Adrenal gland (tissue), 12 donors: ENCODE results near the gene BCAS3. TPM values are rescaled to one million over a fixed set of nuclear protein-coding genes. Genes with fewer than 3 reads are reported as not detected.

Experiments used
- DNase-seq, 7 donors: peaks; one replicate each; pipeline ENCODE4 v3.0.0-alpha.2; 2019 to 2020
- H3K27ac ChIP-seq, 5 donors: fragments of 200-600 bp; sonication (generic) in 4 of 5; 1 replicate in 3 of 5; 2 replicates in 2 of 5; pipeline versions ENCODE4 v1.5.1 to v1.8.0; 2016 to 2020; ENCODE audit warnings: mild to moderate bottlenecking in 1 of 5
- H3K27me3 ChIP-seq: fragments of 200-600 bp; 2 replicates; pipeline ENCODE4 v1.8.0; 2021
- H3K36me3 ChIP-seq, 2 donors: fragments of 200-600 bp; replicated peaks in 1 of 2; 1 replicate in 1 of 2; 2 replicates in 1 of 2; pipeline versions ENCODE4 v1.5.1 to v1.8.0; 2018 to 2022
- H3K4me1 ChIP-seq, 2 donors: fragments of 200-600 bp; replicated peaks in 1 of 2; 1 replicate in 1 of 2; 2 replicates in 1 of 2; pipeline versions ENCODE4 v1.5.1 to v1.8.0; 2018 to 2021
- H3K4me3 ChIP-seq, 4 donors: fragments of 200-600 bp; sonication (generic) in 3 of 4; one replicate each; pipeline ENCODE4 v1.5.1; 2016 to 2018
- H3K9me3 ChIP-seq, 3 donors: fragments of 200-600 bp; sonication (generic) in 1 of 3; replicated peaks in 1 of 3; 1 replicate in 2 of 3; 2 replicates in 1 of 3; pipeline versions ENCODE4 v1.5.1 to v1.8.0; 2016 to 2021
- CTCF ChIP-seq, 6 experiments: fragments of 450-650 bp in 4 of 6; fragments of 200-600 bp in 2 of 6; sonication (generic) in 1 of 6; IDR thresholded peaks; 1 replicate in 5 of 6; 2 replicates in 1 of 6; pipeline versions ENCODE4 v1.5.1 to v1.8.0; 2016 to 2021; ENCODE audit warnings: antibody characterized with exemption in 6 of 6, mild to moderate bottlenecking in 2 of 6, moderate library complexity in 1 of 6
- POLR2A ChIP-seq, 2 donors: fragments of 450-650 bp; IDR thresholded peaks; one replicate each; pipeline ENCODE4 v1.6.1; 2017; ENCODE audit warnings: antibody characterized with exemption in 2 of 2, mild to moderate bottlenecking in 2 of 2, moderate library complexity in 1 of 2
- WGBS, 4 donors: extraction: QIAGEN DNeasy Blood & Tissue Kit in 2 of 4; methylation state at CpG; one replicate each; pipeline versions ENCODE4 v1.1.5 to v1.1.7; 2013 to 2017; 5-methylcytosine and 5-hydroxymethylcytosine counted together
- intact Hi-C, 2 donors: fragments of 100-400 bp; cut with DNase I; formaldehyde crosslinking; loops; one replicate each; pipeline versions ENCODE4 v1.14.1 to v1.15.0; 2022 to 2023
- polyA plus RNA-seq, 3 donors: library from polyadenylated mRNA; stranded (reverse); fragments of 200-250 nt in 2 of 3; fragments of 350-450 nt in 1 of 3; fragmentation: Illumina TruSeq in 1 of 3; extraction: RNeasy Lipid Tissue Mini Kit (QIAGEN cat#74804) in 1 of 3; gene quantifications; one replicate each; pipeline ENCODE4 v1.2.3, GENCODE V29; 2013 to 2014
- total RNA-seq, 9 donors: library from RNA; depleted of rRNA in 4 of 9; stranded (reverse); fragments of >200 nt in 4 of 9; fragments of 120-200 nt in 1 of 9; fragmentation: NEBNext Ultra II Directional in 1 of 9; extraction: Animal tissue kit (Norgen Biotek cat#: 25700) in 1 of 9; gene quantifications; one replicate each; pipeline versions ENCODE4 v1.1.0 to v1.2.4, GENCODE V29; 2013 to 2023
- donor health status: healthy with polysubstance abuse.
- donor health status: Bipolar disorder and iron deficiency.
- donor health status: DM: yes; HTN: yes; CAD: no.
- donor health status: DM: no; HTN: no; CAD: no.
- donor health status: DM: no; HTN: no; CAD: no.
- donor health status: DM: yes; HTN: yes; CAD: no.

The BCAS3 gene
- total and polyA plus RNA-seq, 12 donors, result 9.4 to 105 (median 29.0) TPM

- no peak overlapping the region for H3K4me3 ChIP-seq
- H3K4me1 ChIP-seq, result peaks cover 0 to 7% of the 10 kb centered on the region in 2 donors
- no peaks in the 10 kb centered on the region for H3K27me3 ChIP-seq
- 90 to 95% (median 93%) methylated on average over 4 of the region's 4 CpGs for WGBS, 4 donors
- TF ChIP-seq CTCF (IDR thresholded peaks at IDR 0.05) (no peak), POLR2A (IDR thresholded peaks at IDR 0.05) (no peak)
- no peaks in the 10 kb centered on the region for H3K36me3 ChIP-seq
- peaks cover 0 to 5% (median 0%) of the 10 kb centered on the region in 3 donors for H3K9me3 ChIP-seq
- DNase-seq, result no peak
- H3K27ac ChIP-seq, result no peak overlapping the region
- intact Hi-C loops, result no loop called here
These were observed 409.4 kb downstream of the BCAS3 start for GRCh38 chr17:61087024-61087423.

GRCh38 chr17:61088556-61088955 lies 410.9 kb downstream of the BCAS3 start:
- intact Hi-C loops, result no loop called here
- no peak for TF ChIP-seq POLR2A (IDR thresholded peaks at IDR 0.05)
- no peak for TF ChIP-seq CTCF (IDR thresholded peaks at IDR 0.05)
- DNase-seq, result no peak
- H3K27me3 ChIP-seq, result no peaks in the 10 kb centered on the region
- H3K9me3 ChIP-seq, result peaks cover 0 to 11% (median 2%) of the 10 kb centered on the region in 3 donors
- no peaks in the 10 kb centered on the region for H3K36me3 ChIP-seq
- peak overlapping the region in 2 of 5 donors; percentile 14 to 74 for H3K27ac ChIP-seq
- H3K4me3 ChIP-seq, result peak overlapping the region in 1 of 4 donors; percentile 10
- peaks cover 0 to 7% of the 10 kb centered on the region in 2 donors for H3K4me1 ChIP-seq
- WGBS, 4 donors, result 41 to 66% (median 51%) methylated on average over 2 of the region's 2 CpGs

GRCh38 chr17:61091096-61091495 lies 413.4 kb downstream of the BCAS3 start:
- intact Hi-C loops, result no loop called here
- Histone ChIP-seq H3K27me3 (no peaks in the 10 kb centered on the region), H3K36me3 (no peaks in the 10 kb centered on the region), H3K9me3 (peaks cover 0 to 11% (median 2%) of the 10 kb centered on the region in 3 donors), H3K27ac (no peak overlapping the region), H3K4me1 (peaks cover 0 to 7% of the 10 kb centered on the region in 2 donors), H3K4me3 (no peak overlapping the region)
- DNase-seq, result no peak
- TF ChIP-seq CTCF (IDR thresholded peaks at IDR 0.05), result no peak
- no peak for TF ChIP-seq POLR2A (IDR thresholded peaks at IDR 0.05)
- 73 to 85% (median 80%) methylated on average over 1 of the region's 1 CpG for WGBS, 4 donors

- Histone ChIP-seq H3K36me3 (no peaks in the 10 kb centered on the region), H3K27ac (no peak overlapping the region), H3K4me1 (no peaks in the 10 kb centered on the region), H3K4me3 (no peak overlapping the region), H3K9me3 (no peaks in the 10 kb centered on the region), H3K27me3 (no peaks in the 10 kb centered on the region)
- intact Hi-C loops, result no loop called here
- TF ChIP-seq POLR2A (IDR thresholded peaks at IDR 0.05) (no peak), CTCF (IDR thresholded peaks at IDR 0.05) (no peak)
- no peak for DNase-seq
- 79 to 90% (median 84%) methylated on average over 1 of the region's 1 CpG for WGBS, 4 donors
These were observed 420.1 kb downstream of the BCAS3 start for GRCh38 chr17:61097781-61098180.
